ENCODE results near the gene TPM2. TPM values are rescaled to one million over a fixed set of nuclear protein-coding genes. Genes with fewer than 3 reads are reported as not detected.

Gene TPM2
- total and polyA plus RNA-seq, 11 donors: 621 to 2,450 (median 858) TPM

DNA sequence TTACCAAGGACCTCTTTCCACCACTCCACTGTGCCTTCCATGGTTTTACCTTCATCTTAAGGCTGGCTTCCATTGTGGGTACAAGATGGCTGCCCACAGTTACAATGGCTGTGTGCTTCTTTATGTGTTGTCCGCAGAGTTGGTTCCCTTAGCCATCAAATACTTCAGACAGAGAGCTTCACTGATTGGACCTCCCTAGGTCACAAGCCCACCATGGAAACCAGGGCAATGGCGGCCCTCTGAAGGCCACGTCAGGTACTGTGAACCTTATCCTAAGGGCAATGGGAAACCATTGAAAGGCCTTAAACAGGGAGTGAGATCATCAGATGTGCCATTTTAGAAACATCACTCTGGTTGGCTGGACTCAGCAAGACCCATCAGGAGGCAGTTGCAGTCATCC lies 21.8 kb downstream of the TPM2 start:
- WGBS, 4 donors: 87 to 97% (median 96%) methylated on average over 3 of the region's 3 CpGs

DNA sequence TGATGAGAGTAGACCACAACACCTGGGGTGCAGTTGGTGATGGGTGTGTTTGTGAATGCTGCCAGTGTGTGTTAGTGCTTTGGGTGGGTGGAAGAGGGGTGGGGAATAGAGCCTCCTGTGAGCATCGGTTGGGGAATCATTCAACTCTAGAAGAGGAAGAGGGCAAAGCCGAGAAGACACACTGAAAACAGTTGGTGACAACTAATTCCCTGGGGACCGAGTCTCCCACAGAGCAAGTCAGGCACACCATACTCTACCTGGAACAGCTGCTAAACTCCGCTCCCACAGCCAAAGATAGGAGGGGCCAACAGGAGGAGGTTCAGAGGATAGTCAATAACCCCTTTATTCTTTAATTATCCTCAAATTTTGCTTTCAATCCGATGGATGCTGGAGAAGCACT lies 23.2 kb downstream of the TPM2 start:
- no peak for TF ChIP-seq CTCF (IDR thresholded peaks at IDR 0.05)
- TF ChIP-seq POLR2A (IDR thresholded peaks at IDR 0.05): no peak
- Histone ChIP-seq H3K27me3 (no peaks in the 10 kb centered on the region), H3K9me3 (no peaks in the 10 kb centered on the region), H3K36me3 (peaks cover 0 to 5% (median 2%) of the 10 kb centered on the region in 9 donors), H3K4me3 (no peak overlapping the region), H3K4me1 (peaks cover 0 to 32% (median 11%) of the 10 kb centered on the region in 12 donors), H3K27ac (no peak overlapping the region)
- intact Hi-C loops (cut with DNase I): loop anchor here in 2 of 10 donors (2.0 to 5.0 kb wide), 2 partner anchors 20 to 61 kb away; no protein-coding TSS in a partner anchor
- ATAC-seq (no peak), DNase-seq (no peak)
- WGBS, 4 donors: 87 to 93% (median 91%) methylated on average over 5 of the region's 5 CpGs

More for the DNA sequence above, 21.8 kb downstream of the TPM2 start:
- H3K4me1 ChIP-seq: peaks cover 0 to 19% (median 10%) of the 10 kb centered on the region in 12 donors
- DNase-seq: no peak
- no peaks in the 10 kb centered on the region for H3K27me3 ChIP-seq
- no peak overlapping the region for H3K4me3 ChIP-seq
- intact Hi-C loops (cut with DNase I): loop anchor here in 2 of 10 donors (2.0 to 5.0 kb wide), 2 partner anchors 19 to 59 kb away; no protein-coding TSS in a partner anchor
- H3K9me3 ChIP-seq: no peaks in the 10 kb centered on the region
- no peak for TF ChIP-seq POLR2A (IDR thresholded peaks at IDR 0.05)
- no peak for TF ChIP-seq CTCF (IDR thresholded peaks at IDR 0.05)
- H3K27ac ChIP-seq: no peak overlapping the region
- no peaks in the 10 kb centered on the region for H3K36me3 ChIP-seq
- ATAC-seq: no peak

DNA sequence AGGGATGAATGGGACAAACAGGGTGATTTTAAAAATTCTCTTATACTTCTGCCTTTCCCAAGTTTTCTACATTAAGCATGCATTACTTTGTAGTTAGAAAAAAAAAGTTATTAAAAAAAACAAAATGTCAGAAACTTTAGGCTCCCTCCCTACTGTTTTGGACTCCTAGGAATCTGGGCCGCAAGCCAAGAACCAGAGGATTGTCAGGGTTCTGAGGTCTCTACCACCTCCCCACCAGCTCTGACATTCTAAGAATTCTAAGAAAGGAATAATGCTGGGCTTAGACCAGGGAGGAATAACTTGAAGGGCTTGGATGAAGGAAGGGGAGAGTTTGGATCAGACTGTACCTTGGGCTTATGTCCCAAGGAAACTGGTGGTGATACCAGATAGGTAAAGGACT lies 23.7 kb downstream of the TPM2 start:
- peaks cover 0 to 37% (median 15%) of the 10 kb centered on the region in 12 donors for H3K4me1 ChIP-seq
- intact Hi-C loops (cut with DNase I): loop anchor here in 2 of 10 donors (2.0 to 5.0 kb wide), 2 partner anchors 21 to 61 kb away; no protein-coding TSS in a partner anchor

DNA sequence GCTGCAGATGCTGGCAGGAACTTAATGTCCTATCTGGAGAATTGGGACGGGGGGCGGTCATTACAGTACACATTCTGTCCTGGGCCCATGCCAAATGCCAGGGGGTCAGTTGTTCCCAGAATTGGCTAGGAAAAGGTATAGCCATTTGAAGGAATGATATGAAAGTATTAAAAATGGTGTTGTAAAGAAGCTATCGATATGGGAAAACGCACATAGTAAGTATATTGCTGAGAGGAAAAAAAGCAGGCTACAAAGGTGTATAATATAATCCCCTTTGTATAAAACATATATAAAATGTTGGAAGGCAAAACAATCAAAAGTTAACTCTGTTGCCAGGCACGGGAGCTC lies 24.3 kb downstream of the TPM2 start:
- TF ChIP-seq CTCF (IDR thresholded peaks at IDR 0.05) (no peak), POLR2A (IDR thresholded peaks at IDR 0.05) (no peak)
- H3K36me3 ChIP-seq: peaks cover 0 to 16% (median 12%) of the 10 kb centered on the region in 9 donors
- H3K27me3 ChIP-seq: no peaks in the 10 kb centered on the region
- intact Hi-C loops (cut with DNase I): loop anchor here in 1 of 10 donors (5.0 kb wide), 1 partner anchor 62 kb away; no protein-coding TSS in a partner anchor
- ATAC-seq (no peak), DNase-seq (no peak)
- H3K4me3 ChIP-seq: peak overlapping the region; percentile 37 to 65 (median 56)
- peak overlapping the region in 9 of 12 donors; percentile 36 to 99 (median 65) for H3K27ac ChIP-seq
- peaks cover 0 to 43% (median 21%) of the 10 kb centered on the region in 12 donors for H3K4me1 ChIP-seq
- WGBS, 4 donors: 33 to 39% (median 36%) methylated on average over 5 of the region's 5 CpGs
- H3K9me3 ChIP-seq: no peaks in the 10 kb centered on the region

More for the DNA sequence above, 23.7 kb downstream of the TPM2 start:
- Histone ChIP-seq H3K27me3 (no peaks in the 10 kb centered on the region), H3K9me3 (no peaks in the 10 kb centered on the region), H3K4me3 (no peak overlapping the region), H3K27ac (no peak overlapping the region), H3K36me3 (peaks cover 0 to 10% (median 6%) of the 10 kb centered on the region in 9 donors)
- 67 to 74% (median 68%) methylated on average over 1 of the region's 1 CpG for WGBS, 4 donors
- no peak for ATAC-seq
- no peak for DNase-seq
- TF ChIP-seq CTCF (IDR thresholded peaks at IDR 0.05) (no peak), POLR2A (IDR thresholded peaks at IDR 0.05) (no peak)
